Thyroid gland (tissue), 4 donors: ENCODE results near the gene SLC10A3. TPM values are rescaled to one million over a fixed set of nuclear protein-coding genes. Genes with fewer than 3 reads are reported as not detected.

Source experiments
- DNase-seq, 2 donors: peaks; one replicate each; pipeline ENCODE4 v3.0.0-alpha.2; 2019
- H3K27ac ChIP-seq, 3 donors: fragments of 200-600 bp; sonication (generic); 1 replicate in 2 of 3; 2 replicates in 1 of 3; pipeline ENCODE4 v1.5.1; 2016 to 2019; ENCODE audit warnings: mild to moderate bottlenecking in 1 of 3, moderate library complexity in 1 of 3
- H3K27me3 ChIP-seq: fragments of 200-600 bp; sonication (generic); one replicate; pipeline ENCODE4 v1.5.1; 2019
- H3K36me3 ChIP-seq, 2 donors: fragments of 200-600 bp; sonication (generic); one replicate each; pipeline ENCODE4 v1.5.1; 2016 to 2019
- H3K4me1 ChIP-seq, 2 donors: fragments of 200-600 bp; sonication (generic); one replicate each; pipeline ENCODE4 v1.5.1; 2017 to 2019
- H3K4me3 ChIP-seq, 3 donors: fragments of 200-600 bp; sonication (generic); replicated peaks in 1 of 3; 1 replicate in 2 of 3; 2 replicates in 1 of 3; pipeline ENCODE4 v1.5.1; 2016; ENCODE audit warnings: mild to moderate bottlenecking in 1 of 3
- H3K9me3 ChIP-seq: fragments of 200-600 bp; sonication (generic); one replicate; pipeline ENCODE4 v1.5.1; 2017
- CTCF ChIP-seq, 6 experiments: fragments of 200-600 bp in 3 of 6; fragments of 450-650 bp in 3 of 6; sonication (generic) in 3 of 6; IDR thresholded peaks; one replicate each; pipeline ENCODE4 v1.5.1; 2016 to 2019; ENCODE audit warnings: antibody characterized with exemption in 6 of 6, mild to moderate bottlenecking in 2 of 6, inconsistent platforms in 1 of 6, moderate library complexity in 1 of 6
- POLR2A ChIP-seq, 2 donors: fragments of 450-650 bp; IDR thresholded peaks; one replicate each; pipeline ENCODE4 v1.6.1; 2017; ENCODE audit warnings: antibody characterized with exemption in 2 of 2, mild to moderate bottlenecking in 2 of 2, moderate library complexity in 1 of 2
- WGBS, 2 donors: methylation state at CpG; one replicate each; pipeline ENCODE4 v1.1.5; 2017; 5-methylcytosine and 5-hydroxymethylcytosine counted together
- intact Hi-C: fragments of 100-400 bp; cut with DNase I; formaldehyde crosslinking; loops from one replicate; pipeline ENCODE4 v1.15.1; 2023
- total RNA-seq, 4 donors: library from RNA; depleted of rRNA; stranded (reverse); fragments of >200 nt; gene quantifications; one replicate each; pipeline ENCODE4 v1.2.3, GENCODE V29; 2016

SLC10A3 gene
- total RNA-seq, 4 donors from 2014 or later = 21.9 to 40.6 (median 29.3) TPM

GRCh38 chrX:154470434-154470833 lies 20.0 kb downstream of the SLC10A3 start:
- Histone ChIP-seq H3K9me3 (no peaks in the 10 kb centered on the region), H3K27me3 (no peaks in the 10 kb centered on the region), H3K36me3 (peaks cover 0 to 6% of the 10 kb centered on the region in 2 donors), H3K27ac (no peak overlapping the region), H3K4me3 (no peak overlapping the region), H3K4me1 (no peaks in the 10 kb centered on the region)
- no peak for TF ChIP-seq POLR2A (IDR thresholded peaks at IDR 0.05)
- no peak for TF ChIP-seq CTCF (IDR thresholded peaks at IDR 0.05)
- no peak for DNase-seq
- WGBS, 2 donors = 100% methylated on average over 1 of the region's 14 CpGs; no CpG with 5 or more reads in 1 of the 2 donors
- intact Hi-C loops = no loop called here

DNA sequence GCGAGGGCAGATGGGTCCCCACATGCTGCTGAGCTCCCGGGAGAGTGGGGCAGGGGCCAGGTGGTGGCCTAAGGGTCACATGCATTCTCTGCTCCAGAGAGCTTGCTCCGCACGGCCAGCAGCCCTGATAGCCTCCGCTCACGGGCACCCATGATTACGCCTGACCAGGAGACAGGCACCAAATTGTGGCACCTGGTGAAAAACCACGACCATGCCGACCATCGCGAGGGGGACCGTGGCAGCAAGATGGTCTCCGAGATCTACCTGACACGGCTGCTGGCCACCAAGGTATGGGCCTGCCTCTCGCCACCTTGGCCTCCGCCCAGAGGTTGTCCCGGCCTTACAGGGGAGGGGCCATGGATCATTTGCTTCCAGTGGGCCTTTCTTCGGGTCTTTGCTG lies 20.5 kb downstream of the SLC10A3 start:
- Histone ChIP-seq H3K36me3 (peaks cover 0 to 6% of the 10 kb centered on the region in 2 donors), H3K27me3 (no peaks in the 10 kb centered on the region), H3K27ac (no peak overlapping the region), H3K4me1 (no peaks in the 10 kb centered on the region), H3K4me3 (no peak overlapping the region), H3K9me3 (no peaks in the 10 kb centered on the region)
- WGBS, 2 donors = no CpG with 5 or more reads among the region's 18 CpGs
- TF ChIP-seq POLR2A (IDR thresholded peaks at IDR 0.05) = no peak
- TF ChIP-seq CTCF (IDR thresholded peaks at IDR 0.05) = no peak
- DNase-seq = no peak
- intact Hi-C loops = no loop called here

DNA sequence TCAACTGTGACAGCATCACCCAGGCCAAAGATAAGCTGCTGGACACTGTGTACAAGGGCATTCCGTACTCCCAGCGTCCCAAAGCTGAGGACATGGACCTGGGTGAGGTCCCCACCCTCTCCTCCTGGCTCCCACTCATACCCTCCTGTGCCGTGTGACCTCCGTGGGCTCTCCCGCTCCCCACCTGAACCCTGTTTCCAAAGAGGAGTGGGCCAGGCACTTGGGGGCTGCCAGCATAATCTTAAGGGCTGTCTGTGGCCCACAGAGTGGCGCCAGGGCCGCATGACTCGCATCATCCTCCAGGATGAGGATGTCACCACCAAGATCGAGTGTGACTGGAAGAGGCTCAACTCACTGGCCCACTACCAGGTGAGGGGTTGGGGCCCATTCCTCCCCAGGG lies 21.3 kb downstream of the SLC10A3 start:
- H3K36me3 ChIP-seq = peaks cover 0 to 6% of the 10 kb centered on the region in 2 donors
- intact Hi-C loops = no loop called here

GRCh38 chrX:154468217-154468616 lies 22.2 kb downstream of the SLC10A3 start:
- H3K9me3 ChIP-seq = no peaks in the 10 kb centered on the region
- no peak overlapping the region for H3K4me3 ChIP-seq
- 100% methylated on average over 6 of the region's 23 CpGs; no CpG with 5 or more reads in 1 of the 2 donors for WGBS, 2 donors
- TF ChIP-seq POLR2A (IDR thresholded peaks at IDR 0.05) (no peak), CTCF (IDR thresholded peaks at IDR 0.05) (no peak)
- H3K27me3 ChIP-seq = no peaks in the 10 kb centered on the region
- intact Hi-C loops = no loop called here
- H3K4me1 ChIP-seq = no peaks in the 10 kb centered on the region
- DNase-seq = no peak
- H3K27ac ChIP-seq = no peak overlapping the region
- H3K36me3 ChIP-seq = peaks cover 0 to 6% of the 10 kb centered on the region in 2 donors

More for the DNA sequence above, 21.3 kb downstream of the SLC10A3 start:
- Histone ChIP-seq H3K27me3 (no peaks in the 10 kb centered on the region), H3K27ac (no peak overlapping the region), H3K4me3 (no peak overlapping the region), H3K9me3 (no peaks in the 10 kb centered on the region), H3K4me1 (no peaks in the 10 kb centered on the region)
- WGBS, 2 donors = no CpG with 5 or more reads among the region's 9 CpGs
- no peak for DNase-seq
- TF ChIP-seq CTCF (IDR thresholded peaks at IDR 0.05) (no peak), POLR2A (IDR thresholded peaks at IDR 0.05) (no peak)

GRCh38 chrX:154467556-154467955 lies 22.9 kb downstream of the SLC10A3 start:
- H3K9me3 ChIP-seq = no peaks in the 10 kb centered on the region
- H3K36me3 ChIP-seq = peaks cover 0 to 6% of the 10 kb centered on the region in 2 donors
- no peaks in the 10 kb centered on the region for H3K4me1 ChIP-seq
- 80% methylated on average over 1 of the region's 21 CpGs; no CpG with 5 or more reads in 1 of the 2 donors for WGBS, 2 donors
- no peak overlapping the region for H3K4me3 ChIP-seq
- no peak overlapping the region for H3K27ac ChIP-seq
- no peaks in the 10 kb centered on the region for H3K27me3 ChIP-seq
- DNase-seq = no peak
- intact Hi-C loops = no loop called here
- TF ChIP-seq POLR2A (IDR thresholded peaks at IDR 0.05) (no peak), CTCF (IDR thresholded peaks at IDR 0.05) (no peak)
